Epithelial cell of prostate (primary cell): ENCODE data around the gene RBM6.
"Not testable (repeated sequence)": the region's sequence is repeated elsewhere in the genome, so short reads cannot be mapped to it uniquely, and the experiment has no call there.

ENCODE experiments used
- DNase-seq: peaks from one replicate; pipeline ENCODE4 v3.0.0-alpha.2; 2011; ENCODE audit warnings: low read depth, low spot score
- H3K27ac ChIP-seq: fragments of 450-650 bp; 2 replicates; pipeline ENCODE4 v1.5.1; 2017; ENCODE audit warnings: mild to moderate bottlenecking

Gene RBM6

GRCh38 chr3:49914906-49915305 lies 25.0 kb upstream of the RBM6 start:
- no peak overlapping the region for H3K27ac ChIP-seq
- DNase-seq = no peak

- DNase-seq = no peak
- no peak overlapping the region for H3K27ac ChIP-seq
These were observed 23.3 kb upstream of the RBM6 start for GRCh38 chr3:49916686-49917085.

- not testable (repeated sequence) for DNase-seq, H3K27ac ChIP-seq
These were observed 22.0 kb upstream of the RBM6 start for GRCh38 chr3:49917806-49918590.

- no peak for DNase-seq
- H3K27ac ChIP-seq = peak overlapping the region; percentile 69
These were observed 15.3 kb upstream of the RBM6 start for GRCh38 chr3:49924683-49925082.

- DNase-seq = no peak
- peak overlapping the region; percentile 69 for H3K27ac ChIP-seq
These were observed 14.5 kb upstream of the RBM6 start for GRCh38 chr3:49925485-49925884.

- no peak for DNase-seq
- H3K27ac ChIP-seq = peak overlapping the region; percentile 9
These were observed 13.7 kb upstream of the RBM6 start for GRCh38 chr3:49926117-49926728.

- DNase-seq = no peak
- H3K27ac ChIP-seq = no peak overlapping the region
These were observed 12.2 kb upstream of the RBM6 start for GRCh38 chr3:49927798-49928197.

GRCh38 chr3:49928481-49929017 lies 11.4 kb upstream of the RBM6 start:
- no peak for DNase-seq
- peak overlapping the region; percentile 62 for H3K27ac ChIP-seq

- DNase-seq = no peak
- H3K27ac ChIP-seq = peak within 1 kb of the TSS; percentile 62
These were observed 10.4 kb upstream of the RBM6 start, which contains the start of gene MON1A for GRCh38 chr3:49929291-49930167. MON1A (minus strand) TSS chr3:49929811; CDS start chr3:49913346, 16,465 bp downstream.

- peak overlapping the region; percentile 62 for H3K27ac ChIP-seq
- DNase-seq = no peak
These were observed 9.7 kb upstream of the RBM6 start for GRCh38 chr3:49930168-49930690.

GRCh38 chr3:49930922-49931321 lies 9.0 kb upstream of the RBM6 start:
- no peak for DNase-seq
- H3K27ac ChIP-seq = no peak overlapping the region

- not testable (repeated sequence) for DNase-seq, H3K27ac ChIP-seq
These were observed 7.7 kb upstream of the RBM6 start for GRCh38 chr3:49932281-49932680.

- H3K27ac ChIP-seq = no peak overlapping the region
- DNase-seq = no peak
These were observed 2.9 kb upstream of the RBM6 start for GRCh38 chr3:49937090-49937489.

GRCh38 chr3:49940667-49941249 lies 808 bp downstream of the RBM6 start:
- no peak for DNase-seq

GRCh38 chr3:49942651-49943050 lies 2.7 kb downstream of the RBM6 start:
- no peak for DNase-seq
- no peak overlapping the region for H3K27ac ChIP-seq

More at GRCh38 chr3:49940667-49941249, 808 bp downstream of the RBM6 start:
- peak overlapping the region; percentile 92 for H3K27ac ChIP-seq

- no peak overlapping the region for H3K27ac ChIP-seq
- DNase-seq = no peak
These were observed 13.0 kb downstream of the RBM6 start for GRCh38 chr3:49952924-49953323.

- H3K27ac ChIP-seq = no peak overlapping the region
These were observed 15.7 kb downstream of the RBM6 start for GRCh38 chr3:49955636-49956035.

GRCh38 chr3:49966233-49966942 lies 26.4 kb downstream of the RBM6 start:
- no peak for DNase-seq
- no peak overlapping the region for H3K27ac ChIP-seq

More at GRCh38 chr3:49955636-49956035, 15.7 kb downstream of the RBM6 start:
- no peak for DNase-seq

- no peak overlapping the region for H3K27ac ChIP-seq
- DNase-seq = no peak
These were observed 27.3 kb downstream of the RBM6 start for GRCh38 chr3:49967291-49967690.
